Kidney capillary endothelial cell (primary cell): ENCODE measurements around the gene HOXA2.

Experiments
- DNase-seq: peaks from one replicate; pipeline ENCODE4 v3.0.0-alpha.2; 2018; ENCODE audit warnings: low spot score

Gene HOXA2

DNA sequence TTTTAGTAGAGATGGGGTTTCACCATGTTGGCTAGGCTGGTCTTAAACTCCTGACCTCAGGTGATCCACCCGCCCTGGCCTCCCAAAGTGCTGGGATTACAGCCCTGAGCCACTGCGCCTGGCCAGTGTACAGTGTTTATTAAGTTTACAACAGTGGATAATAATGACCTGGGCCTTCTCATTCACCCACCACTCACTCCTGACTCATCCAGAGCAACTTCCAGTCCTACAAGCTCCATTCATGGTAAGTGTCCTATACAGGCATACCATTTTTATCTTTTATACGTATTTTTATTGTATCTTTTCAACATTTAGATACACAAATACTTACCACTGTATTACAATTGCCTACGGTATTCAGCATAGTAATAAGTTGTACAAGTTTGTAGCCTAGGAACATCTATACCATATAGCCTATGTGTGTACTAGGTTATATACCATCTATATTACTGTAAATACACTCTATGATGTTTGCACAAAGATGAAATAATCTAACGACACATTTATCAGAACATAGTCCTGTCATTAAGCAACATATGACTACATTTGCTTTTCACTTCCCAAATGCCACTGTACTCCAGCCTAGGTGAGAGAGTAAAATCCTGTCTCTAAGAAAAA is 23.8 kb downstream of the HOXA2 start:
- no peak for DNase-seq

DNA sequence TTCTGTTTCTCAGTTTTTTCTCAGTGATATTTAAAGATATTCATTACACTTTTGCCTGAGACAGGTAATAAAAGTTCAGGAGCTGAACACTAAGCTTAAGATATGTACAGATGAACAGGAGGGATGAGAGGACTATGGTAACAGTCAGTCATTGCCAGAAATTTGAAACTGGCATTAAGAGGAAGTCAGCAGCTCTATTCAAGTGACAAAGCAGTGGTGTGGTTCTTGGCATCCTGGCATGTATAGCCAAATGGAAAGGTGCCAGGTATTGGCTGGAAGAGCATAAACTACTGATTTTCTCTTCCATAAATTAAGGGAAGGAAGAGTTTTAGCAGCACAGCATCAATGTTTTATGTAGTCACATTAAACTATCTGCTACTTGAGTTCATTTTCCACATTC is 29.4 kb downstream of the HOXA2 start:
- no peak for DNase-seq

DNA sequence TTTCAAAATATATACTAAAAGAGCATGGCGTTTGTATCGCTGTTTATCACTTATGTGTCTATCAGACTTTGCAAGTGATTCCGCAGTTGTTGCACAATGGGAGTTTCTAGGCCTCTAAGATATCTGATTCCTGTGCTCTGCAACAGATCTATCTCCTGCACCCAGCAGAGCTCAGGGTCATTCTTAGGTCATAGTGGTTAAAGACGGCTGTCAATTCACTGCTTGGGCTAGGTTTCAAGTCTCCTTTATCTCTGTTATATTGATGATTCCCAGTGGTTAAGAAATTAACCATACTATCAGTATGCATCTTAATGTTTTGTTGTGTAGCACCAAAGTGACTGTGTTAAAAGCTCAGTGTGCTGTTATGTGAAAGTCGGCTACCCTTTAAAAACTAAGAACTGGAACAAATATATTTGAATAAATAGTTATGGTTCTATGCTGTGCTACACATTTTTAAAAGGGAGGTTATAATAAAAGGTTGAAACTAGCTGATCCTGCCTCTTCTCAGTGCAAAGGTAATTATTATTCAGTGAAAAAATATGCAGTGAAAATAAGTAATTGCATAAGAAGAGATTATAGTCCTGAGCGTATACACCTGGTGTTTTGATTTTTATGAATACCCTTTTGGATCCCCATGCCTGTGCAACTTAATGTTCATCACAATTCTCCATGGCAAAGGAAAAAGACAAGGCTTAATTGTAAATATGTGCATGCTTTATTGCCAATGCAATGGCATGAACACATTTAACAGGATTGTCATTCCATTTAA is 30.7 kb downstream of the HOXA2 start:
- DNase-seq: no peak

DNA sequence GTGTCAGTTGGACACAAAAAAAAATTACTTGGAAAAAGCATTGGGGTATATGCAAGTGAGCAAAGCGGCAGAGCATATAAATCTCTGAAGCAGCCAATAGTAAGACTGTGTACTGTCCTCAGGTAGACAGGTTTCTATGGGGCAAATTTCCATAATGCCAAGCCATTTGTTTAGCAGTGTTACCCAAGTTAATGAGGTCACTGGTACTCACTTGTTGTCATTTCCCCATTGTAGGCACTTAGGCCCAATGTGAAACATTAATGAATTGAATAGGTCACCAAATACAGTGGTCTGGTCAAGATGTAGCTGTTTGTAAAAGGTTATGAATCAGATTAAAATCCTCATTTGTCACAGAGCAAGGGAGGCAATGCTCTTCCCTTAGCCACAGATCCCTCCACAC is 34.2 kb downstream of the HOXA2 start:
- no peak for DNase-seq

DNA sequence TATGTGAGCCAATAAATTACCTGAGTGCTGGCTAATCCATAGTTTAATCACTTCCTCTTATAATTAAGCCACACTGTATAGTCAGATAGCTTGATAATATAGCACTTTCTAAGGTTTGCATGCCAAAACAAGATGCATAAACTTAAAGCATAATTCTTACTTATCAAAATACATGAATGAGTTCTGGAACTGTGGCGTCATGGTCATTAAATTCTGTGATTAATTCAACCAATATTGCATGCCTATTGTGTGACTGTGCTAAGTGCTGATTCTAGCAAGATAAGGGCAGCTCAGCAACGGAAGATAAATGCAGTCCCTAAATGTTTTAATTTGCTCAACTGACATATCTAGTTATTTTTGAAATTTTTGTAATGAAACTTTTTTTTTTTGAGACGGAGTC is 36.3 kb downstream of the HOXA2 start:
- DNase-seq: no peak

DNA sequence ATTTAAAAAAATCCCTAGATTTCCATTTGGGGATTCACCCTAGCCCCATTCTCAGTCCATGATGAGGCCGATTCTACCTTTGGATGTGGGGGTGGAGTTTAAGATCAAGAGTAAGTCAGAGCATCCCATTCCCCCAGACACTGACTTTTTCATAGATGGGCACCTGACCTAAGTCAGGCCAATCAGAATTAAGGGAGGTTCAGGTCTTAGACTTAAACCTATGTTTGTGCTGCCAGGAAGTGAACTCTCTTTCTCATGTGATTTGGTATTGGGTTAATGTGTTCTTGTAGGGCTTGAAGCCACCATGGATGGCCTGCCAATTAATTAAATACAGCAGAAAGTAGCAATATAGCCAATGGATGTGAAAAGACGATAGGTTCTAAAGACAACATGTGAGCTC is 36.8 kb downstream of the HOXA2 start:
- DNase-seq: no peak

- DNase-seq: no peak
Observed at GRCh38 chr7:27064661-27065060, 37.8 kb downstream of the HOXA2 start.

DNA sequence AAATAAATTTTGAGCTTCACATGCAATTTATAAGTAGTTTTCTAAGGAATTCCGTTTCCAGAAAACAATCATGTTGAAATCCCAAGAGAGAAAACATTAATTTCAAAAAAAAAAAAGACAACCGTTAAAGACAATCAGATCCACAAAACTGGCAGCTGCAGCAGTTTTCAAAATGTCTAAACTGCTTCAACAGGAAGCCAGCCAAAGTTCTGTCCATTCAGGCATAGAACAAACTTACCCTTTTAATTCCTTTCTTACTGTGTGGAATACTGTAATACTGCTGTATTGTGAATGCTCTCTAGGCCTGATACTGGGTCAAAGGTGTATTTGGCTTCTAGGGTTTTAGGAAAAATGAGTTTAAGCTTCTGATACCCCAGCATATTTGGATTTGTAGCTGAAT is 38.3 kb downstream of the HOXA2 start:
- DNase-seq: no peak

- no peak for DNase-seq
Observed at GRCh38 chr7:27062946-27063345, 39.5 kb downstream of the HOXA2 start.

DNA sequence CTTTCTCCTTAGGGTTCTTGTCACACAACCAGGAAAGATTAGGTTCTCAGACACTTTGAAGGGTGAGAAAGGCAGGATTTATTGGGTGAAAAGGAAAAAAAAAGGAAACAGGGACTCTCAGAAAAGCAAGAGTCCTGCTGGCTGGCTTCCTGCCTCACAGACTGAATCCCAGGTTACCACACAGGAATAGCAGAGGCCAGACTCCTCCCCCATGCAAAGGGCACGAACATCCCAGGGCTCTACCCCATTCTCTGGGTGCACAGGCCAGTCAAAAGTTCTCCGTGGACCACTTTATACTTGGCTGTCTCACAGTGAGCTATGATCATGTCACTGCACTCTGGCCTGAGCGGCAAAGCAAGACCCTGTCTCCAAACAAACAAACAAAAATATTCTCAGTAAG is 49.3 kb downstream of the HOXA2 start:
- no peak for DNase-seq

- no peak for DNase-seq
Observed at GRCh38 chr7:27051451-27051850, 51.0 kb downstream of the HOXA2 start.
